HG02943 (cell line): ENCODE measurements around the gene GNG12.

ENCODE experiments used
- ATAC-seq: cut with Tn5 transposase; IDR thresholded peaks from one replicate; pipeline ENCODE4 v1.9.1; 2021; ENCODE audit warnings: mild to moderate bottlenecking, low read depth, moderate library complexity; ENCODE audit not compliant: unreplicated experiment

Gene GNG12

DNA sequence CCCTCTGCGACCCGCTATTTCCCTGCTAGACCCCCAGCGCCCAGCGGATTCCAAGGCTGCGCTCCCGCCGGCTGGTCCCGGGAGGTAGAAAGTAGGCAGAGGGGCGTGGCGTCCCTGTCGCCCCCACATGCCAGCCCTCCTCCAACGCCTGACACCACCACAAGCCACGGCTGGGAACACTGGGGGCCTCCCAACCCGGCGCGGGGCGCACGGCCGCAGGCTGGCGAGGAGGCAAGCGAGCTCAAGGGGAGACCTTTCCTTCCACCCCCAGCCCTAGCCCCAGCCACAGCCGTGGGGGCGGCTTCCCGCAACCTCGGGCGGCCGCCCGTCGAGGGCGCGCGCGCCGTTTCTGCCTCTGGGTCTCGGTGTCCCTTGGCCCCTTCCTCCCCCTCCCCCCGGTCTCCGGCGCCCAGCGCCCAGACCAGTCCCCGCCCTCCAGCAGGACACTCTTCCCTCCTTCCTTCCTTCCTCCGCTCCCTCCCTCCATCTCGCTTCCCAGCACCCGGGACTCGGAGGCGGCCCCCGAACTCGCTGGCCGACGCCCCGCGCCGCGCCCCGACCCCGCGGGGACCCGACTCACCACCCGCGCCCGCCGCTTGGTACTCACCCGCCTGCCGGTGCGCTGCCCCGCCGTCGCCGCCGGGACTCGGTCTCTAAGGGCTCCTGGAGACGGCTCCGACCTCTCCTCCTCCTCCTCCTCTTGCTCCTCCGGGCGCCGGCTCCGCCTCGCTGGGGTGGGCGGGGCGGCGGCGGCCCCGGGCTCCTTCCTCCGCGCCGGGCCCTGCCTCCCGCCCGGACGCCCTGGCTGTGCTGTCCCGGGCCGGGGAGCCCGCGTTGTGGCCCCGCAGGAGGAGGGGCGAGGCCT, at the start of gene GNG12:
TSS of gene GNG12 (minus strand) at position 731 of the 865 bp plus-strand sequence. CDS start 125,781 bp downstream, outside the sequence.
- ATAC-seq: no peak

DNA sequence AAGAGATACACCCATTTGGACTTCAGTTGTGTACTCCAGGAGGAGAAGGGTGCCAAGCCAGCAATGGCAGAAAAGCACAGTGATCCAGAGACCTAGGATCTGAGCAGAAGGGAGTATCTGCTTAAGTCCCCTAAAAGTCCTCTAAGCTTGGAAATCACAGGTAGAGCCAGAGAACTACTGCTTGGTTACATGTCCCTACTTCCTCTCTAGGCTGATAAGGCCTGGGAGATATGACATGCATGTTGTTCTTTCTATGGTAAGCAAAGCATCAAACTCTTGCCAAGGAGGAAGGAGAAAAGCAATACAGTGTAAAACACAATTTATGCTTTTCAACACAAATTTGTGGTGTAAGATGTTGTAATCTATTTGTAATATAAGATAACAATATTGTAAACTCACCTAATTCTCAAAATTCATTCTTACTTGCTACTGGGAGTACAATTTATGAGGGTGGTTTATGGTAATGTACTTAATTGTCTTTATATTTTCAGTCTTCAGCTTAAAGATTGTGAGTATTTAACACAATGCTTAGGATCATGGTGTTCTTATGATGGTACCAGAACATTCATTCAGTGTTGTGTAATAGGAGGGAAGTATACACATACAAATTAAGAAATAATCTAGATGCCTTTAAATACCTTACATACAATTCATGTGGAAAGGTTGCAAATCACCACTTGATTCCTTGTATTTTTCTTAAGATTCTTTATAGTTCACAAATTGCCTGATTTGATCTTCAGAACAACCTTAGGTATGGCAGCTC, 49.1 kb upstream of the GNG12 start:
- no peak for ATAC-seq

DNA sequence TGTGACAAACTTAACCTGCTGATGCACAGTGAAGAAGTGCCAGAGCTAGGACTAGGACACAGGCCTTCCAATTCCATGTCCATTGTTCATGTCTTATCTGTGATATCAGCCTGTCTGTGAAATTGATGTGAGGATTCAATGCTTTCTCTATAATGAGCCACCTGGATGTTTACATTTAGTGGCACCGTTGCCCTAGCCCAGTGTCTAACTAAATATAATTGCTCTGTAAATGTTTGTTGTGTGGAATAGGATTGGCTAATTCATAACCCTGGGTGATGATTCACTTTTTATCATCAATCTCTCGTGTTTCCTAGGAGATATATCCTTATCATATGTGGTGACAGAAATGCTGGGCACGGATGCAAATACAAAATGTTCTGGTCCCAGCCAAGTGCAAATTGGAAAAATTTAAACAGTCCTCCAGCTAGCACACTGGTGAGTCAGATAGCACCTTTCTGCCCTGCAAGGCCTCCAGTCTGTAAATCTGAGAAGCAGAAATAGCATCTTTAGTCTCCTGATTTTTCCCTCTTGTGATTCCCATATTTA, 46.9 kb upstream of the GNG12 start:
- no peak for ATAC-seq

DNA sequence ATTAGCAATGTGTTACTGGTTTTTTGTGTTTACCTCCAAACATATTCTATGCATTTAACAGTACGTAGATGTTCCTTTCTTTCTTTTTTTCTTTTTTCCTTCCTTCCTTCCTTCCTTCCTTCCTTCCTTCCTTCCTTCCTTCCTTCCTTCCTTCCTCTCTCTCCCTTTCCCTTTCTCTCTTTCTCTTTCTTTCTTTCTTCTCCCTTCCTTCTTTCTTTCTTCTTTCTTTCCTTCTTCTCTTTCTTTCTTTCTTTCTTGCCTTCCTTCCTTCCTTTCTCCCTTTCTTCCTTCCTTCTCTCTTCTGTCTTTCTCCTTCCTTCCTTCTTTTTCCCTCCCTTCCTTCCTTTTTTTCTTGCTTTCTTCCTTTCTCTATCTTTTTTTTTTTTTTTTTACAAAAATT, 46.2 kb upstream of the GNG12 start:
- ATAC-seq: no peak

GRCh38 chr1:67874501-67875111, 41.3 kb upstream of the GNG12 start:
- ATAC-seq: no peak

GRCh38 chr1:67869233-67869632, 36.0 kb upstream of the GNG12 start:
- no peak for ATAC-seq

DNA sequence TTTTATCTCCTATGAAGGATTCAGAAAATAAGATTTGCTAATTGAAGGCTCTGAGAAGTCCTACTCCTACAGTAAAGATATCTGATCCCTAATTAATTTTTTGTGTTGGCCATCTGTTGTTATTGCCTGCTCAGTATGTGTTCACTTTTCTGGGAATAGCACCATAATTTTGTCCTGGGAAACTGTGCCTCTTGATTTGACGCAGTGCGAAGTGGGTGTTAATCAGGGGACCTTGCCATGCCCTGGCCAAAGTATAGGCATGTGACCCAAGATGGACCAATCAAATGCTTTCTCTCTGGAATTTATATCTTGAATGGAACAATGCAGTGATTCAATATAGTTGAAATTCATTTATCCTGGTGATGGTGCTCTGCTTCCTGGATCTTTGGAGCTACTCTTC, 30.4 kb upstream of the GNG12 start:
- ATAC-seq: no peak

DNA sequence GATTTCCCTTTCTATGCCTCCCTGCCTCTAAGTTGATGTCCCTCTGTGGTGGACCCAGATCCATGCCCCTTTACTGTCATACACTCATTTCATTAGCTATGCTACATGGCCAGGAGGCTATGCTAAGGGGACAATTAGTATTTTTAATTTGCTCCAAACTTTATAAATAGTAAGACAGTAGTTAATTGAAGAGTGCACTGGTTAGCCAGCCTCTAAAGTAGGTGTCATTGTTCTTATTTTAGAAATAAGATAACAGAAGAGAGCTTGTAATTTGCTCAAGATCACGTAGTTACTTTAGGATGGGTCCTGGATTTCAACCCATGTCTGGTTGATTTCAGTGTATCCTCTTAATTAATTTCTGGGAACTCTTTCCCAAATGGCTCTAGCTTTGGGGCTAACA, 29.4 kb upstream of the GNG12 start:
- ATAC-seq: no peak

- no peak for ATAC-seq
Measured at GRCh38 chr1:67861856-67862516, 28.7 kb upstream of the GNG12 start.

DNA sequence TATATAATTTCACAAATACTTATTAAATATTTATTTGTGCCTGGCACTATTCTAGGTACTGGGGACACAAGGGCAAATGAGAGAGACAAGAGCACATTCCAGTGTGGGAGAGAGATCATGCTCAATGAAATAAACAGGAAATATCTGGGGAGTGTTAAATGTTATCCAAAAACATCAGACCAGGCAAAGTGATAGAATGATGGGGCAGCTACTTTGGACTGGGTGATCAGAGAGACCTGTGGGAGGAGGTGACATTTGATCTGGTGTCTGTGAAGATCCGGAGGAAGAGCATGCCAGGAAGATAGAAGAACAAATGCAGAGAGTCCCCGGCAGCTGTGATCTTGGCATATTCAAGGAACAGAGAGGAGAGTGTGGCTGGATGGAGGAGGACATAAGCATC, 27.5 kb upstream of the GNG12 start:
- no peak for ATAC-seq

DNA sequence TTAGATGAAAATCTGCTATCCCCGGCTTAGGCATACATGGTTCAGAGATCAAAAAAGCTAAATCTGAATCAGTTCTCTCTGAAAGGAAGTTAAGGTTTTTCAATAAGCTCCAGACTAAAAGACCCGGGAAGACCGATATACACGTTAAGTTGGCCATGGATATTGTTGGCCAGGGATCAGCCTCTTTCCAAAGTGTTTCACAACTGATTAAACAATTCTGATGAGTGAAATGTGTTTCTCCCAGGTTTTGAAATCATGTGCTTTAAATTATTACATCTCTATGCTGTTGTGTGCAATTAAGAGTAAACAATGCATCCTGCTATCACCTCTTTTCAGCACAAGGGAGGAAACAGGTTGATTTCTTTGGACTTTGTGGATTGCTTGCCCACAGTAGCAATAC, 23.7 kb upstream of the GNG12 start:
- no peak for ATAC-seq

DNA sequence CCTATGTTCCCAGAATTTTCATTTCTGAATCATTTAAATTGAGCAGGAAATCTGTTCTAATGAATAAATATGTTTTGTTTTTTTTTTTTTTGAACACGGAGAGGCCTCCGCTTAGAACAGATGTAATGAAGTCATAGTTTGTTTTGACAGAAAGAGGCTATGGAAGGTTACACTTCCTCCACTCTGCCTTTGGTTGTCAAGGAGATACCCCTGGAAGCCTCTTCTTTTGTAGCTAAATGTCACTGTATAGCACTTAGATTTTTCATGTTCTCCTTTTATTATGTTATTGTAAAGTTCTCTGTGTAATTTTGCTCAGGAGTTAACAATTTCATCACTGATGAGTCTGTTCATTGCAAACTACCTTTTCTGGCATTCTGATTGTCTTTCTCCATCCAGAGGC, 22.7 kb upstream of the GNG12 start:
- no peak for ATAC-seq

GRCh38 chr1:67855444-67855843, 22.2 kb upstream of the GNG12 start:
- ATAC-seq: no peak

- ATAC-seq: no peak
Measured at GRCh38 chr1:67853704-67854103, 20.4 kb upstream of the GNG12 start.

DNA sequence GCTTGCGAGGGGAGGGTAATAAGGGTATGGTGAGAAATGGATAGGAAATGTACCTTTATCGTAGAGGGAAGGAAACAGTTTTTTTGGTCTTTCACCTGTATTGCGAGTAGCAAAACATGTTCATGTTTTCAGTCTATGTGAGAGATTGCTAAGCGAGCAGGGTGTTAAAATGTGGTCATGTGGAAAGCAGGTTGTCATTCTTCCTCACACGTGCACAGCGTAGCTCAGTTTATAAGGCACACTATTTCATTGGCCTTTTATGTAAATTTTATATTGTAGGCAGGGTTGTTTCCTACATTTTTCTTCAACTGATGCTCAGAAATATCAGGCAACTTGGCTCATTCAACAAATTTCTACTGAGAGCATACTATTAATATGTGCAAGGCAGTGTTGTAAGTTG, 18.5 kb upstream of the GNG12 start:
- no peak for ATAC-seq

GRCh38 chr1:67850611-67851075, 17.4 kb upstream of the GNG12 start:
- ATAC-seq: no peak

- ATAC-seq: no peak
Measured at GRCh38 chr1:67850151-67850551, 16.9 kb upstream of the GNG12 start.

GRCh38 chr1:67847466-67847865, 14.2 kb upstream of the GNG12 start:
- no peak for ATAC-seq

- no peak for ATAC-seq
Measured at GRCh38 chr1:67846538-67846937, 13.3 kb upstream of the GNG12 start.

DNA sequence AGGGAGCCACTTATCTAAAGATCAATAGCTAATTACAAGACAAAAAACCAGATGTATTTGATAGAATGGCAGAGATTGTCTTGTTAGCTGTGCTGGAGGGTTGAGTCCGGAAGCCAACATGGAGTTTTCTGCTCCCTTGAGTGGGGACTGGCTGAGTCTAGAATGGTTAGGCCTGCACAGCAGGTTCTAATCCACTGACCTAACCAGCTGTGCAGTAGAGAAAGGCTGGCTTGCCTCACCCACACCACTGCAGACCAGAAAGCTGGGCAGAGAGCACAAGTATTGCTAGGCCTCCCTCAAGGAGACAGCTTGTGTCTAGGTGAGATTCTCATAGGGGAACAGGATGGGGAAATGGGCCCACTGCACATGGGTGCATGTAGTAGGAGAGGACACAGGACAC, 11.7 kb upstream of the GNG12 start:
- no peak for ATAC-seq
